Activated CD8-positive, alpha-beta memory T cell treated with anti-CD3 and anti-CD28 coated beads, Interleukin-2, amount 10 ng/mL, durations not matched to agents 7 days and 5 days (primary cell): Measurements from ENCODE around the gene CHST13. TPM values are rescaled to one million over a fixed set of nuclear protein-coding genes. Genes with fewer than 3 reads are reported as not detected.
"Not testable (repeated sequence)": the region's sequence is repeated elsewhere in the genome, so short reads cannot be mapped to it uniquely, and the experiment has no call there.

ENCODE experiments used
- ATAC-seq: fragments of 150-1000 bp; cut with Tn5 transposase; one replicate; pipeline ENCODE4 v1.10.0; 2021; ENCODE audit warnings: moderate library complexity
- CTCF ChIA-PET: fragments of 350-600 bp; sonication (Branson Sonifier 250); formaldehyde crosslinking; loops from one replicate; lab custom pipeline; 2021; ENCODE audit warnings: antibody characterized with exemption; lab: Charles Lee
- DNase-seq: peaks from one replicate; pipeline ENCODE4 v3.0.0-alpha.2; 2020
- H3K27ac Mint-ChIP-seq: one replicate; pipeline ENCODE4 v1.8.0; 2021; ENCODE audit warnings: mild to moderate bottlenecking, mixed read lengths
- H3K27me3 Mint-ChIP-seq: one replicate; pipeline ENCODE4 v1.8.0; 2021; ENCODE audit warnings: mixed read lengths
- H3K36me3 Mint-ChIP-seq: one replicate; pipeline ENCODE4 v1.8.0; 2021; ENCODE audit warnings: mild to moderate bottlenecking, mixed read lengths
- H3K4me1 Mint-ChIP-seq: one replicate; pipeline ENCODE4 v1.8.0; 2021; ENCODE audit warnings: mixed read lengths
- H3K4me3 Mint-ChIP-seq: one replicate; pipeline ENCODE4 v1.8.0; 2021; ENCODE audit warnings: mild to moderate bottlenecking, moderate library complexity, mixed read lengths
- H3K9me3 Mint-ChIP-seq: one replicate; pipeline ENCODE4 v1.8.0; 2022; ENCODE audit warnings: low read depth, mixed read lengths
- total RNA-seq, 2 experiments: library from RNA; stranded (reverse); gene quantifications; one replicate each; pipeline ENCODE4 v1.2.3, GENCODE V29; 2021

Gene CHST13
- total RNA-seq, 2 experiments from 2014 or later = not detected

GRCh38 chr3:126581569-126581968 is 57.6 kb downstream of the CHST13 start:
- DNase-seq = no peak
- Mint-ChIP-seq H3K36me3 (no peaks in the 10 kb centered on the region), H3K27me3 (peaks cover 26% of the 10 kb centered on the region), H3K9me3 (no peaks in the 10 kb centered on the region), H3K4me3 (no peak overlapping the region), H3K4me1 (no peaks in the 10 kb centered on the region), H3K27ac (no peak overlapping the region)
- ATAC-seq = no peak
- CTCF ChIA-PET = no interaction called here

- Mint-ChIP-seq H3K27me3 (peaks cover 26% of the 10 kb centered on the region), H3K9me3 (no peaks in the 10 kb centered on the region), H3K4me3 (no peak overlapping the region), H3K27ac (no peak overlapping the region), H3K4me1 (no peaks in the 10 kb centered on the region), H3K36me3 (no peaks in the 10 kb centered on the region)
- CTCF ChIA-PET = no interaction called here
- ATAC-seq = no peak
- no peak for DNase-seq
Measured at GRCh38 chr3:126582311-126582710, 58.4 kb downstream of the CHST13 start.

- DNase-seq, H3K27ac Mint-ChIP-seq, H3K4me3 Mint-ChIP-seq, ATAC-seq, H3K9me3 Mint-ChIP-seq, H3K4me1 Mint-ChIP-seq, CTCF ChIA-PET, H3K36me3 Mint-ChIP-seq: not testable (repeated sequence)
- peaks cover 51% of the 10 kb centered on the region for H3K27me3 Mint-ChIP-seq
Measured at GRCh38 chr3:126591515-126591914, 67.6 kb downstream of the CHST13 start.

Other genes starting within 250 kb of the CHST13 start
- not detected for gene KLF15, start 166.7 kb upstream of the CHST13 start, total RNA-seq
- gene CFAP100, start 129.2 kb upstream of the CHST13 start, total RNA-seq = not detected
- gene ZXDC, start 48.3 kb upstream of the CHST13 start, total RNA-seq = 10 to 100 TPM; 21.5 to 22.7 TPM
- not detected for gene UROC1, start 6.4 kb upstream of the CHST13 start, total RNA-seq
- gene C3orf22, start 34.8 kb downstream of the CHST13 start, total RNA-seq = not detected
- gene TXNRD3, start 131.0 kb downstream of the CHST13 start, total RNA-seq = 1 to 10 TPM in 1 of 2 experiments, under 1 TPM in 1; 0.50 to 1.6 TPM
- 1 to 10 TPM; 7.7 to 9.0 TPM for gene CHCHD6, start 180.1 kb downstream of the CHST13 start, total RNA-seq